Osteocyte (in vitro differentiated cells): Measurements from ENCODE around the gene CPSF3. TPM values are rescaled to one million over a fixed set of nuclear protein-coding genes. Genes with fewer than 3 reads are reported as not detected.

ENCODE experiments used
- DNase-seq: peaks from one replicate; pipeline ENCODE4 v3.0.0; 2021; ENCODE audit warnings: mixed read lengths; ENCODE audit not compliant: unreplicated experiment; ENCODE audit errors: extremely low spot score
- H3K27ac Mint-ChIP-seq: one replicate; pipeline ENCODE4 v1.8.0; 2021; ENCODE audit warnings: mild to moderate bottlenecking, mixed read lengths; ENCODE audit not compliant: unreplicated experiment
- H3K27me3 Mint-ChIP-seq: one replicate; pipeline ENCODE4 v1.8.0; 2021; ENCODE audit warnings: mixed read lengths; ENCODE audit not compliant: unreplicated experiment
- H3K36me3 Mint-ChIP-seq: one replicate; pipeline ENCODE4 v1.8.0; 2021; ENCODE audit warnings: mixed read lengths; ENCODE audit not compliant: unreplicated experiment
- H3K4me1 Mint-ChIP-seq: one replicate; pipeline ENCODE4 v1.8.0; 2021; ENCODE audit warnings: mixed read lengths; ENCODE audit not compliant: unreplicated experiment
- H3K4me3 Mint-ChIP-seq: one replicate; pipeline ENCODE4 v1.8.0; 2021; ENCODE audit warnings: mild to moderate bottlenecking, moderate library complexity, mixed read lengths; ENCODE audit not compliant: unreplicated experiment
- H3K9me3 Mint-ChIP-seq: one replicate; pipeline ENCODE4 v1.8.0; 2021; ENCODE audit warnings: mixed read lengths; ENCODE audit not compliant: unreplicated experiment
- total RNA-seq: library from RNA; stranded (reverse); gene quantifications from 2 replicates; pipeline ENCODE4 v1.2.1, GENCODE V29; 2021
- TF ChIP-seq, protein P1 (sequence below): fragments of 200-600 bp; sonication (generic); IDR thresholded peaks from 2 replicates; pipeline ENCODE4 v1.5.0; 2021; ENCODE audit warnings: antibody characterized with exemption, mild to moderate bottlenecking, moderate library complexity

CPSF3 gene
- total RNA-seq, 1 donor from 2014 or later: 27.7 TPM

DNA sequence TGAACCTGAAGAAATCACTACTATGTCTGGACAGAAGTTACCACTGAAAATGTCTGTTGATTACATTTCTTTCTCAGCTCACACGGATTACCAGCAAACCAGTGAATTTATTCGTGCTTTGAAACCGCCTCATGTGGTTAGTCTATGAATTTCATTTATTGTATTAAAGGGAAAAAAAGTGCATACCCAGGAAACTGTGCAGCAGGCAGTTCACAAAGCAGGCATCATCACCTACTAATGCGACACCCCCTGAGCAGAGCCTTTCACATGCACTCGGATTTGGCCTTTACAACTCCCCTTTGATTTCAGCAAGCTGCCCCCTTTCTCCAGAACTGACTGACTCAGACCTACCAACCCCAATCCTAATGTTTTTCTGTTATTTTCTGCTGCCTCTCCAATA lies 20.1 kb downstream of the CPSF3 start:
- no peaks in the 10 kb centered on the region for H3K27me3 Mint-ChIP-seq
- H3K4me1 Mint-ChIP-seq: no peaks in the 10 kb centered on the region
- DNase-seq: no peak
- no peaks in the 10 kb centered on the region for H3K9me3 Mint-ChIP-seq
- no peak overlapping the region for H3K4me3 Mint-ChIP-seq
- H3K36me3 Mint-ChIP-seq: peaks cover 44% of the 10 kb centered on the region
- no peak overlapping the region for H3K27ac Mint-ChIP-seq
- TF ChIP-seq, protein P1, sequence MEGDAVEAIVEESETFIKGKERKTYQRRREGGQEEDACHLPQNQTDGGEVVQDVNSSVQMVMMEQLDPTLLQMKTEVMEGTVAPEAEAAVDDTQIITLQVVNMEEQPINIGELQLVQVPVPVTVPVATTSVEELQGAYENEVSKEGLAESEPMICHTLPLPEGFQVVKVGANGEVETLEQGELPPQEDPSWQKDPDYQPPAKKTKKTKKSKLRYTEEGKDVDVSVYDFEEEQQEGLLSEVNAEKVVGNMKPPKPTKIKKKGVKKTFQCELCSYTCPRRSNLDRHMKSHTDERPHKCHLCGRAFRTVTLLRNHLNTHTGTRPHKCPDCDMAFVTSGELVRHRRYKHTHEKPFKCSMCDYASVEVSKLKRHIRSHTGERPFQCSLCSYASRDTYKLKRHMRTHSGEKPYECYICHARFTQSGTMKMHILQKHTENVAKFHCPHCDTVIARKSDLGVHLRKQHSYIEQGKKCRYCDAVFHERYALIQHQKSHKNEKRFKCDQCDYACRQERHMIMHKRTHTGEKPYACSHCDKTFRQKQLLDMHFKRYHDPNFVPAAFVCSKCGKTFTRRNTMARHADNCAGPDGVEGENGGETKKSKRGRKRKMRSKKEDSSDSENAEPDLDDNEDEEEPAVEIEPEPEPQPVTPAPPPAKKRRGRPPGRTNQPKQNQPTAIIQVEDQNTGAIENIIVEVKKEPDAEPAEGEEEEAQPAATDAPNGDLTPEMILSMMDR: no peak

DNA sequence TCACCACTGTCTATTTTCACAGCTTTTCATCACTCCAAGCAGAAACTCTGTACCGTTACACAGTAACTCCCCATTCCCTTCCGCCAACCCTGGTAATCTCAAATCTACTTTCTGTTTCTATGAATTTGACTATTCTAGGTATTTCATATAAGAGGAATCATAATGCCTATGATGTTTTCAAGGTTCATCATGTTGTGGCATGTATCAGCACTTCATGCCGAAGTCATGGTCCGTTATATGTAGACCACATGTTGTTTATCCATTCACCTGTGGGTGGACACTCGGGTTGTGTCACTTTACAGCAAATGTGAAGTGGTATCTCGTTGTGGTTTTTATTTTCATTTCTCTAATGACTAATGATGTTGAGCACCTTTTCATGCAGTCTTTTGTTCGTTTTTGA lies 21.6 kb downstream of the CPSF3 start:
- Mint-ChIP-seq H3K4me1 (no peaks in the 10 kb centered on the region), H3K9me3 (no peaks in the 10 kb centered on the region), H3K27me3 (no peaks in the 10 kb centered on the region), H3K27ac (no peak overlapping the region), H3K4me3 (no peak overlapping the region), H3K36me3 (peaks cover 46% of the 10 kb centered on the region)
- TF ChIP-seq, protein P1: no peak
- DNase-seq: no peak

DNA sequence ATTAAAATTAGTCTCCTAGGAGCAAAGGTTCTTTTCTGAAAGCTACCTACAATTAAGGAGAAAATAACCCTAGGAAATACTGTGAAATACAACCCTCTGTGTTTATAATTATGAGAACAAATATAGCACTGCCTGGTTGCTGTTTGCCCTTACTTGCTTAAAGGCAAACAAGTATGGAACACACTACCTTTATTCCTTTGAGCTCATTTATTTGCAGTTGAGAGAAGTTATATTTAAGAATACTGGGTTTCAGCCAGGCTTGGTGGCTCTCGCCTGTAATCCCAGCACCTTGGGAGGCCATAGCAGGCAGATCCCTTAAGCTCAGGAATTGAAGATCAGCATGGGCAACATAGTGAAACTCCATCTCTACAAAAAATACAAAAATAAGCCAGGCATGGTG lies 27.8 kb downstream of the CPSF3 start:
- peaks cover 24% of the 10 kb centered on the region for H3K36me3 Mint-ChIP-seq
- H3K4me1 Mint-ChIP-seq: no peaks in the 10 kb centered on the region
- no peak overlapping the region for H3K27ac Mint-ChIP-seq
- TF ChIP-seq, protein P1: no peak
- H3K9me3 Mint-ChIP-seq: no peaks in the 10 kb centered on the region
- no peaks in the 10 kb centered on the region for H3K27me3 Mint-ChIP-seq
- DNase-seq: no peak
- no peak overlapping the region for H3K4me3 Mint-ChIP-seq

DNA sequence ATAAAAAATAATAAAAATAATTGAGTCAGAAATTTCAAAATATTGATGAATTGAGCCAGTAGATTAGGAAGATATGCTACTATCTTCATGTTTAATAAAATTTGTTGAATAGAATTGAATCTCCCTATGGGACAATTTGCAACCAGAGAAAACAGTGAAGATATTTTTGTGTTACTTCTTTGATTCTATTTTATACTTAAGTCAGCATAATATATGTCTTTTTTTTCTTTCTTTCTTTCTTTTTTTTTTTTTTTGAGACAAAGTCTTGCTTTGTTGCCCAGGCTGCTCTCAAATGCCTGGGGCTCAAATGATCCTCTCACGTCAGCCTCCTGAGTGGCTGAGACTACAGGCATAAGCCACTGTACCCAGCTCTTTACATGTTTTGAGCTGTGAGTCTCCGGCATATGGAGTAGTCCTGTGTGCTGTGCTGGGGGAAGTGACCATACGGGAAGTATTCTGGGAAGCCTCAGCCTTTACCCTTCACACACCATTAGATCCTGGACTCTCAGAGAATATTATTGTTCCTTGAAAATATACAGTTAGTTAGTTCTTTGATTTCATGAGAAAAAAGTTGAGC lies 37.1 kb downstream of the CPSF3 start:
- DNase-seq: peak; percentile 19
- Mint-ChIP-seq H3K27me3 (no peaks in the 10 kb centered on the region), H3K9me3 (no peaks in the 10 kb centered on the region), H3K4me3 (no peak overlapping the region), H3K4me1 (no peaks in the 10 kb centered on the region), H3K27ac (no peak overlapping the region), H3K36me3 (peaks cover 29% of the 10 kb centered on the region)
- TF ChIP-seq, protein P1: no peak

DNA sequence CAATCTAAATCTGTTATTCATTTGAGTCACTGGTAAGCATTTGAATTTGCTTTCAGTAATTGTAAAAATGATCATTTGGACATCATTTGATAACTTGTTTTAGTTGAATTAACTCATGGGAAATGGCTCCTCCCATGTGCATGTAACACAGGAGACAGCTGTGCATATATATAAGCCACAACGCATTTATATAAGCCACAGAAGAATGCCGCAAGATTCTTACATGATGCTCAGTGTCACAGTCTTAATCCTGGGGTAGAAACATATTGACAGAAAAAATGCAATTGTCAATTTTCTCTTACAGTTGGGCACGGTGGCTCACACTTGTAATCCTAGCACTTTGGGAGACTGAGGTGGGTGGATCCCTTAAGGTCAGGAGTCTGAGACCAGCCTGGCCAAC lies 37.6 kb downstream of the CPSF3 start:
- no peak overlapping the region for H3K27ac Mint-ChIP-seq
- no peaks in the 10 kb centered on the region for H3K4me1 Mint-ChIP-seq
- no peak for DNase-seq
- peaks cover 27% of the 10 kb centered on the region for H3K36me3 Mint-ChIP-seq
- H3K4me3 Mint-ChIP-seq: no peak overlapping the region
- TF ChIP-seq, protein P1: no peak
- H3K27me3 Mint-ChIP-seq: no peaks in the 10 kb centered on the region
- H3K9me3 Mint-ChIP-seq: no peaks in the 10 kb centered on the region
